ENCODE results near the gene F10. TPM values are rescaled to one million over a fixed set of nuclear protein-coding genes. Genes with fewer than 3 reads are reported as not detected.

The F10 gene
- polyA plus RNA-seq, 3 donors: 18.6 to 22.6 (median 21.8) TPM

GRCh38 chr13:113143466-113144254 is 21.1 kb downstream of the F10 start:
- no peak for DNase-seq (ENCODE audit: extremely low read depth in 1 of 11, low read depth in 9 of 11, low spot score in 4 of 11)

GRCh38 chr13:113144255-113144629 is 21.6 kb downstream of the F10 start:
- DNase-seq (ENCODE audit: extremely low read depth in 1 of 11, low read depth in 9 of 11, low spot score in 4 of 11): no peak

GRCh38 chr13:113145496-113145895 is 22.9 kb downstream of the F10 start:
- DNase-seq (ENCODE audit: extremely low read depth in 1 of 11, low read depth in 9 of 11, low spot score in 4 of 11): no peak

- no peak for DNase-seq (ENCODE audit: extremely low read depth in 1 of 11, low read depth in 9 of 11, low spot score in 4 of 11)
Measured at GRCh38 chr13:113145911-113146598, 23.5 kb downstream of the F10 start.

GRCh38 chr13:113146750-113147149 is 24.2 kb downstream of the F10 start:
- no peak for DNase-seq (ENCODE audit: extremely low read depth in 1 of 11, low read depth in 9 of 11, low spot score in 4 of 11)

GRCh38 chr13:113147206-113147605 is 24.6 kb downstream of the F10 start:
- DNase-seq (ENCODE audit: extremely low read depth in 1 of 11, low read depth in 9 of 11, low spot score in 4 of 11): no peak

- no peak for DNase-seq (ENCODE audit: extremely low read depth in 1 of 11, low read depth in 9 of 11, low spot score in 4 of 11)
Measured at GRCh38 chr13:113148407-113148806, 25.8 kb downstream of the F10 start.

- DNase-seq (ENCODE audit: extremely low read depth in 1 of 11, low read depth in 9 of 11, low spot score in 4 of 11): no peak
Measured at GRCh38 chr13:113148940-113149503, 26.4 kb downstream of the F10 start.

GRCh38 chr13:113149711-113150549 is 27.3 kb downstream of the F10 start:
- DNase-seq (ENCODE audit: extremely low read depth in 1 of 11, low read depth in 9 of 11, low spot score in 4 of 11): no peak

- DNase-seq (ENCODE audit: extremely low read depth in 1 of 11, low read depth in 9 of 11, low spot score in 4 of 11): no peak
Measured at GRCh38 chr13:113150550-113151365, 28.2 kb downstream of the F10 start.

- DNase-seq (ENCODE audit: extremely low read depth in 1 of 11, low read depth in 9 of 11, low spot score in 4 of 11): no peak
Measured at GRCh38 chr13:113151745-113152690, 29.4 kb downstream of the F10 start.

- DNase-seq (ENCODE audit: extremely low read depth in 1 of 11, low read depth in 9 of 11, low spot score in 4 of 11): no peak
Measured at GRCh38 chr13:113152691-113152983, 30.0 kb downstream of the F10 start.

- DNase-seq (ENCODE audit: extremely low read depth in 1 of 11, low read depth in 9 of 11, low spot score in 4 of 11): no peak
Measured at GRCh38 chr13:113152984-113153809, 30.6 kb downstream of the F10 start.

GRCh38 chr13:113153810-113154748 is 31.5 kb downstream of the F10 start:
- DNase-seq (ENCODE audit: extremely low read depth in 1 of 11, low read depth in 9 of 11, low spot score in 4 of 11): peak in 2 of 11 donors; percentile 55 to 58

- no peak for DNase-seq (ENCODE audit: extremely low read depth in 1 of 11, low read depth in 9 of 11, low spot score in 4 of 11)
Measured at GRCh38 chr13:113155201-113155600, 32.6 kb downstream of the F10 start.
